ENCODE data around the gene DSCAM.
A peak's percentile ranks its signal among the peaks of the same experiment; 100 is the strongest.
"Not testable (repeated sequence)": the region's sequence is repeated elsewhere in the genome, so short reads cannot be mapped to it uniquely, and the experiment has no call there.

DSCAM gene

DNA sequence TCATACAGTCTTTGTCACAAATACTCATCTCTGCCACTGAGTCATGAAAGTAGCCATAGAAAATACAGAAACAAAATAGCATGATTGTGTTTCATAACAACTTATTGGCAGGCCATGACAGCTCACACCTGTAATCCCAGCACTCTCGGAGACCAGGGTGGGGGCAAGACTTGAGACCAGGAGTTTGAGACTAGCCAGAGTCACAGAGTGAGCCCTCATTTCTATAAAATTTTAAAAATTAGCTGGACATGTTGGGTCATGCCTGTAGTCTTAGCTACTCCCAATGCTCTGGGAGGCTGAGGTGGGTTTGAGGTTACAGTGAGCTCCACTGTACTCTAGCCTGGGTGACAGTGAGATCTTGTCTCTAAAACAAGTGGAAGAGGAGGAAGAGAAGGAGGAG, 568.6 kb downstream of the DSCAM start:
- DNase-seq = no peak

DNA sequence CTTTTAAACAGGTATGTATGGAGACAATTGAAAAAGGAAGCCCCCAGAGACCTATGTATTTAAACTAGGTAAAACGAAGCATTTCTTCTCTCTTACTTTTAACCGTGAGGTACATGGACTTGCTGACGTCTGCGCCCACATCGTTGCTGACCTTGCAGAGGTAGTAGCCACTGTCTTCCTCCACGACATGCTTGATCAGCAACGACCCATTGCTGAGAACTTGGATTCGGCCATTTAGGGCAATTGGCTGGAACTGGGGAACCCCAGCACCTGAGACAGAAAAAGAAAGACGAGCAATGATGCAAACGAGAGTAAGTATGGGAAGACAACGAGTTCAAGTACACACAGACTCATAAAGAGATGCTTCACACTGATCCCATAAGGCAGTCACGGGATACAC, 571.0 kb downstream of the DSCAM start:
- DNase-seq = no peak

DNA sequence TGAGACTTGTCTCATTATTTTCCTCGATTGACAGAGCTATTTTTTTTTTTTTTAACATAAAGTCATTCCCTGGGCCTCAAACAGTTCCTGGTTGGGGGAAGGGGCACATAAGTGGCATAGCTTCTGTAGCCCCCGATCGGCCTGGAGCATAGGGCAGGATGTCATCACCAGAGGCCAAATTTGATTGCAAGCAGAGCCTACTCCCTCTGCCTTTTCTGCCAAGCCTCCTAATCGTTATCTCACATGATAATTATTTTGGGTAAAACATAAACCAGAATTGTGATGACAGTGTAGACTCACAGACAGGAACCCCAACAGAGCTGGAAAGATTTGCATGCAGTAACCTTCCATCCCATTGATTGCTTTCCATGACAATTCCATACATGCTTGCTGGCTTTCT, 574.9 kb downstream of the DSCAM start:
- DNase-seq = no peak

DNA sequence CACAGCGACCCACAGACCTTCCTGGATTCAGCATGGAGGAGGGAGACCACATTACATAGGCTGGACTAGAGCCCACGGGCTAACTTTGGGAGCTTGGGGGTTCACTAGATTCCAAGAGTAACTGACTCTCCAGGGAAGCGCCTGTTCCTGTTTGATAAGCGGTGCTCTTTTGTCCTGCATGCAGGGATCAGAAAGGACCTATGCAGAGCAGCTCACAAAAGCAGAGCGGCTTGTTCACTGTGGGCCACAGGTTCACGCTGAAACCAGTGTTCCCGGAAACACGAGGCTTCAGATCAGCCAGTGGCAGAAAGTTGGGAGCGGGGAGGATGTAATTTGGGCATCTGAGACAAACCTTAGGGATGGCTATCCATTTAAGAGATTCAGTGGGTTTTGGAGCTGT, 575.8 kb downstream of the DSCAM start:
- no peak for DNase-seq

DNA sequence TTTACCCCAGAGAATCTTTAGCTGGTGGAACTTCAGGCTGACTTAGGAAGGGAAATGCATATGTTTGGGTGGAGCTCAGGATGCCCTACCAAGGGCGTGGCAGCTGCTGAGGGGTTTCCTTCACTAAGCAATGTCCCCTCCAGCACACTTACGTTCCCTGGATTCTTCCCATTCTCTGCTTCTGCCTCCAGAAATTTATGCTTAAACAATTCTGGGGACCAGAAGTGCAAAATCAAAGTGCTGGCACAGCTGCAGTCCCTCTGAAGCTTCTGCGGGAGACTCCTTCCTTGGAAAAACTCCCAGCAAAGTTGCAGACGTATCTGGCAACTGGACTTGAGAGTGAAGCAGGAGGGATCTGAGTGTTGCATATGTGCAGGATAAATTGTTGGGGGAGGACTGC, 576.9 kb downstream of the DSCAM start:
- DNase-seq = no peak

DNA sequence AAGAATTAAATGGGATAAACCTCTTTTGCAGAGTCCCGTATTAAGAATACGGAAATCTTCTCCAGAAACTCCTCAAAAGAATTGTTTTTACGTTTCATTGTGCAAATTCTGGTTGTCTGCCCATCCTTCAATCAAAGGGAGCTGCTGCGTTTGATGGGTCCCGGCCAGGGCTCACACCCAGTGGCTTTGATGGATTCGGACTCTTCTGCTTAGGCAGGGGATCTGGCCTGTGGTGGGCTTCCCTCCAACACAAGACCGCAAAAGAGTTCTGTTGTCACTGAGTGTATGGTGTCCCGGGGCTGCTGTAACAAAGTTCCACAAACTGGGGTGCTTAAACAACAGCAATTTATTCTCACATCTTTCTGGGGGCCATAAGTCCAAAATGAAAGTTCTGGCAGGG, 577.7 kb downstream of the DSCAM start:
- no peak for DNase-seq

DNA sequence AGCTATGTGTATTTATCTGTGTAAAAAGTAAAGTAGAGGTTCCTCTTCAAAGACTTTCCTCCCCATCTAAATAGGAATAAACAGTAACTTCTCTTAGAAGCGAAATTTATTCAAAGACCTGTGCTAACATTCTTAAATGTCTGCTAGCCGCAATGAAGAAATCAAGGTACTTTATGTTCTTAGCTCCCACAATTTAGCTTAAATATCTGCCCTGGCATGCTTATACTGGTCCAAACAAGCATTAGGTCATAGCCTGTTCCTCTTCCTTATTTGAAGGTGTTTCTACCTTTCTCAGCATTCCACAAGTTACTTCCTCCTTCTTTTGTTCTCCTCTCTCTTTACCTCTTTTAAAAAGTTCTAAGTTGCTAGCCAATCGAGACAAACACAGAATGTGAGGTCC, 588.5 kb downstream of the DSCAM start:
- DNase-seq = not testable (repeated sequence)

DNA sequence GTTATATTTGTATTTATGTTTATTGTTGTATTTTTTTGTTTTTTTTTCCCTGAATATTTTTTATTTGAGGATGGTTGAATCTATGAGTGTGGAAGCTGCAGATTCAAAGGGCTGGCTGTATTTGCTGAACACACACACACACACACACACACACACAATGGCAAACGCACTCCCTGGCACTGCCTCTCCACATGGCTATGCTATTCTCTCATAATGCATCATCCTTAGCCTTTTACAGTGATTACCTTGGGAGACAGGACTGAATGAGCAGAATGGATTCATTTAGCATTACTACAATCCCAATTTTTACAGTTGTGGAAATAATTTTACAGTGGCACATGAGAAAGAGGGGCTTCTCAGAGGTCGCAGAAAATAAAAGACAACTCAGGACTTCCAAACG, 589.6 kb downstream of the DSCAM start:
- DNase-seq = peak; percentile 22

DNA sequence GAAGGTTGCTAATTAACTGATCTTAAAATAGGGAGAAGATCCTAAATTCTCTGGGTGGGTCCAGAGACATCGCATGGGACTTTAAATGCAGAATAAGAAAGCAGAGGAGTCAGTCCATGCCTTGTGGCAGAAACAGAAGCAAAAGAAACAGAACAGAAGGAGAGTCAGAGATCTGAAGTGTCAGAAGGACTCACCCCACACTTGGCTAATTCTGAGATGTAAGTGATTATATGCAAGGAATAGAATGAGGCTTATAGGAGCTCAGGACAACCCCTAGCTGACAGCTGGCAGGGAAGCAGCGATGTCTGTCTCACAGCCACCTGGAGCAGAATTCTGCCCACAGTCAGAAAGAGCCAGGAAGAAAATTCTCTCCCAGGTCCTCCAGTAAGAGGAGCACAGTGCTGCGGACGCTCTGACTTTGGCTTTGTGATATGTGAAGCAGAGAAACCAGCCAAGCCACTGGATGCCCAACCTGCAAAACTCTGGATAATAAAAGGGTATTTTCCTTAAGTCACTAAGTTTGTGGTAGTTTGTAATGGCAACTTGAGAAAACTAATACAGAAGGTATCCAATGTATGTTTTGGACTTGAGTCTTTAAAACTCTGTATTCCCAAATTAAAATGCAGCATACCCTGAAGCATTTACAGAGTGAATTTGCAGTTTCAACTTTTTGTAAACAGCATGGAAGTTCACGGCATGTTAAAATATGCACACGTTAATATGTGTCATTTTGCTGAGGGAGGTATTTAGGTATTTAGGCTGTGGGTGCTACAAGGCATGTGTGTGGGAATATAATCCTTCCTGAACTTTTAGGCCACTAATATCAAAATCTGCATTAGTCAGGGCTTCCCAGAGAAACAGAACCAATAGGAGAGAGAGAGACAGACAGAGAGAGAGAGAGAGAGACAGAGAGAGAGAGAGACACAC, 591.2 kb downstream of the DSCAM start:
- no peak for DNase-seq

DNA sequence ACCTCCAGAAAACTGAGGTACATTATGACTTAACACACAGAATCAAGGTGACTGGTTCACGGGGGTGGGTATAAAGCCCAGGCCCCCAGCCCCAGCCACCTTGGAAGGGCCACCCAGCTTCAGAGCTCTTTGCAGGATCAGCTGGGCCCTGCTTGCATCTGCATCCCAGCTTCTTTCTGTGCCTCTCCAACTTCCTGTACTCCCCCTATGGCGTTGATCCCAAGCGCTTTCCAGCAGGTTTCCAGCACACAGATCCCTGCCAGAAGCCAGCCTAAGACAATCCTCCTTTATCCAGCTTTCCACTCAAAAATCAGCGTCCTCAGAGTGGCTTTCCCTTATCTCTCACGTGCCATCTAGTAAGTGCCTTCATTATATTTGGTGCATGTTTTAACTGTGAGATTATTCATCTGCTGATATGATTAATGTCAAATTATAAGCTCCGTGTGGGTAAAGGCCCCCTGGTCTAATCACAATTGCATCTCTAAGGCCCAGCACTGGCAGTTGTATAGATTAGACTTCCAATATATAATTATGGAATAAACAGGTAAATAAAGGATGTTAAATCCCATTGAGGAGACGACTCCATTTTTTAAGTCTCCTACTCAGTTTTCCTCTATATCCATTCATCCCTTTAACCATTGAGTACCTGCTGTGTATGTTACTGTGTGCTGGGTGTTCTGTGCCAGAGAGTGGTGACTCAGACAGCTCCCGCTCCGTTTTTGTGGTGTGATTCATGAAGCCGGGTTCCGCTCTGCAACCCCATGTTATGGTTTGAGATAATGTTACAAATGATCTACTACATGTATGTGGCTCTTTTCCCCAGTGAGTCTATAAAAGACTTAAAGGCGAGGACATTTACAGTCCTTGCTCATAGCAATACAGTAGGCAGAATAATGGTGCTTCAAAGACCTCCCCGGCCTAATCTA, 592.2 kb downstream of the DSCAM start:
- DNase-seq = no peak

DNA sequence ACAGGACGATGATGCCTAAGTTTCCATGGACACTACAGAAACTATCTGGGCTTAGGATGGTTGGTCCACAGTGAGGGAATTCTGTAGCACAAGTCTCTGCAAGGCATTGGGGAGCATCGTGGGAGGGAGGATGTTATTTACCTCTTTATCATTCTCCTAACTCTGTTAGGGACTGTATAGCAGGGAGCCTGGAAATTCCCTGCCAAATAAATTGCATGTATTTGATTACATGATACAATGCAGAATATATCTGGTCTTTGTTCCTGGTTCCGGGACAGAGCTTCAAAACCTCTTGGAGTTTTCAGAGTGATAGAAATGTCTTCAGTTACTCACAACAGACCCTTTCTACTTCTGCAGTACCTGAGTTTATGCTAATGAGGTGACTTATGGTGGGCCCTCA, 593.8 kb downstream of the DSCAM start:
- no peak for DNase-seq

DNA sequence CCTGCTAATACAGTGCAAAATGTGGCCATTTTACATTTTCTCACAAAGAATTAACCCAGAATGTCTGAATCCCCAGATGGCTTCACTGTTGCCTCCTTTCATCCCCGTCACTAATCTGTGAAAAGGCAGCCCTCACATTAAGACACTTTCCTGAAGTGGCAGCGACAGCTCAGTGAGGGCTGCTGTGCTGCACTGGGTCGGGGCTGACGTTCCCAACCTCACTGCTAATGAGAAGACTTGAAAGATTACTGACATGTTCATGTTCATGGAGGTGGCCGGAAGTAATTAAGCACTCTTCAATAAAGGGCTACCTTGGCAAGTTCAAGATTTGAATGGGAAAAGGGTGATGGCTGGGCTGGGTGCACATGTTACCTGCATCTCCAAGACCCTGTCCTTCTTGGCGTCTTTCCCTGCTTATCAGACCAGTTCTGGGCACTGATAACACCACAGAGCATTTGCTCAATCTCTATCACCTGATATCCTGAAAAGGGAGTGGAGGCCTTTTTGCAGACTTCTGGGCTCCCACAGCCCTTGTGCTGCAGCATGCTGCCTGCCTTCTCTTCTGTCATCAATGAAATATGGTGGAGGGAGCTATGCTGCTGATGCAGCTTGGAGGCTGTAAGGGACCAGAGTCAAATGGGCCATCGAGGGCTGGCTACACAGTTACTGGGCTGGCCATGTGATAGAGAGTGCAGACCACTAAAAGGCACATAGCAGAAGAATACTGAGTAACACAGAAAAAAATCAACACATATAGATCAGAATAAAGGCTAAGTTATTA, 596.3 kb downstream of the DSCAM start:
- no peak for DNase-seq

DNA sequence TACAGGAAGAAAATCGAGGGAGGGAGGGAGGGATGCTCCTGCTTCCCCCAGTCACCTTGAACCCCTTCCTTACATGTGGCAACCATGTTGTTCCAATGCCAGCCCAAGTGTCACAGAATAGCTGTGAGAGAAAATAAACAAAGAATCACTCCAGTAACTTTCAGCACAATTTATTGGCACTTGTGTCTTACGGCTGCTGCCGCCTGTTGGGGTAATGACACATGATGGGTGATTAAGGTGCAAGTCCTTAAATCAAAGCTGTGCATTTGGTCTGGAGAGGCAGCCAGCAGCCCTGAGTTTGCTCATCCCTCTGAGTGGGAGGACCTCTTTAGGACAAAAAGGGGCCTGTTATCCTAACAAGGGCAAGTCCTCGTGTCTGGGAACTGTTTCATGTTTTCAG, 602.0 kb downstream of the DSCAM start:
- DNase-seq = no peak

DNA sequence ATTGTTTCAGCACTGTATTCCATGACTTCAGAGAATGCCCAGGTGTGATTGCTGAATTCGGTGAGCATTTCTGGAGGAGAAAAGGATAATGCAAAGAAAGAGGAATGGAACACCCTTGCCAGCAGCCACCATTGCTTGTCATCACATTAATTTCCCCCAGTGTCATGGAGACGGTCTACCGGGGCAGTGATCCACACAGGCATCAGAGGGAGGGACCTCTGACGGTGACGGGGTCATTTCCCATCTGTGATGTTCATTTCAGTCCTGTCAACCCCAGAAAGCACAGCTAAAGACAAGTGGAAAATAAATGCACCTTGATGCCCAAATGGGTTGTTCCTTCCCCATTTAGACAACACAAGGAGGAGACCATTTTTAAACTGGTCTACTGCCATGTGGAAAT, 603.3 kb downstream of the DSCAM start:
- DNase-seq = no peak

DNA sequence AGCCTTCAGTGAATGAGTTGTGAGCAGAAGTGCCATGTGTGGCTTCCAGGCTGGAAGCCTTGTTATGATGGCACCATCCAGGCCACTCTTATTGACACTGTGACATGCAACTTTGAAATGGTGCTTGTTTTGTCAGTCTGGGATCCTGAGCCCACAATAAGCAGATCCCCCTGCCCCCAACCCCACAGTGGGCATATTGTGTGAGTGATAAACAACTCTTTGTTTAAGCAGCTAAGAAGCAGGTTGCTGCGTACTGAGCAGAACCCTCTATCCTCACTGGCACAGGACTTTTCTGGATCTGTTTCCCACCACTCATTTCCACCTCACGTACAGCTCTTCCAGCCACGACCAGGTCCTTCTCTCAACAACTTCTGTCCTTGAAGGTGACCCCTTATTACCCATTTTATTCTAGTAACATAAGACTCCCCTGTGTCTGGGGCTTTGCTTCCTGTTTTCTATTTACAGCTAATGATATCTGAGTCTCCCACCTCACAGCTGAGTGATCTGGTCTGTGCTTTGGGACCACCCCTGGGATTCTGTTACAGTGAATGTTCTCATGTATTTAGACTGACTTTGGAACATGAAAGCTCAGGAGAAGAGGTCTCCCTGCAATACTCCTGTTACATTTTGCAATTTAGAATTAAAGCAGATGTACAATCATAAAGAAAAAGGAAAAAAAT, 604.2 kb downstream of the DSCAM start:
- no peak for DNase-seq

DNA sequence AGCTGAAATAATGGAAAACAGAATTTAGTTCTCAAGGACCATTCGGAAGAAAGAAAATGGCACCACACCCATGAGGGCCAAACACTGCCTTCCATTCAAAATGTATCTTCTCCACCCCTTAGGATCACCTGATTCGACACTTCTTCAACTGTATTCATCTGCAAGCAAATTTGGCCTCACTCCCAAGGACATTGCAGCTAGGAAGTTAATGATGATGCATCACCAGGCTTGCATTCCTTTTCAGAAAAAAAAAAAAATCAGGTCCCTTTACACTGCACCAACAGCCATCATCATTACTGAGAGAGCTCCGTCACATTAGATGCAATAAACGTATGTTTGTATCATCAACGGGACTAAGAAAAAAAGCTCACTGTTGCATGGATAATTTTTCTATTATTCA, 611.4 kb downstream of the DSCAM start:
- DNase-seq = no peak

DNA sequence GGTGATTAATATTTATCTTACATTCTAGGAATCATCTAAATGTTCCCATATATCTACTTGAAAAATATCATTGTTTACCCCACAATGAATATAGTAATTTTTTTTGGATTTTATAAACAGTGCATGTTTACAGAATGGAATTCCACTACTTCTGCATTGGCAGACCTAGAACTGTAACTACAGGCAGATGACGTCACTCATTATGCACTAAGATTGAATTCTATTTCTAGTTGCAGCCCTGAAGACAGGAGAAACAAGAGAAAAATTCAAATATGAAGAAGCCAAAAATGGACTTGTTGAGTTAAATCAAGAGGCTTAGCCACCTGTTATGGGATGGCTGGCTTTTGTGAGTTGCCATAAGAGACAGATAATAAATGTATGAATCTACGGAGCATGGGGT, 615.0 kb downstream of the DSCAM start:
- DNase-seq = no peak

DNA sequence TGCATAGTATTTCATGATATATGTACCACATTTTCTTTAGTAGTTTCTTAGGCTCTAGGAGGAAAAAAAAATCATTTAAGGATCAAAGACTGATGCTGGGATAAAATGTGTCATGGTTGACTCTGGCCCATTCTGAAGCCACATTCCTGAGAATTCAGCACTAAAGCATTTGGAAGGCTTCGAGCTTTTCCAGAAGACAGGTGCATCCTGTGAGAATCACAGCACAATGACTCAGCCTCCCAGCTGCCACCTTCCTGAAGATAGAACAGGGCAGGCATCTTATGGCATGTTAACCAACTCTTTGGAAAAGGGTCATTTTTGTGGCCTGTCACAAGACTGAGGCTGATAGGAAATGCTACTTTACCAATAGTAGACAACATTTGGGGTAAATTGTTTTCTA, 619.9 kb downstream of the DSCAM start:
- DNase-seq = no peak

DNA sequence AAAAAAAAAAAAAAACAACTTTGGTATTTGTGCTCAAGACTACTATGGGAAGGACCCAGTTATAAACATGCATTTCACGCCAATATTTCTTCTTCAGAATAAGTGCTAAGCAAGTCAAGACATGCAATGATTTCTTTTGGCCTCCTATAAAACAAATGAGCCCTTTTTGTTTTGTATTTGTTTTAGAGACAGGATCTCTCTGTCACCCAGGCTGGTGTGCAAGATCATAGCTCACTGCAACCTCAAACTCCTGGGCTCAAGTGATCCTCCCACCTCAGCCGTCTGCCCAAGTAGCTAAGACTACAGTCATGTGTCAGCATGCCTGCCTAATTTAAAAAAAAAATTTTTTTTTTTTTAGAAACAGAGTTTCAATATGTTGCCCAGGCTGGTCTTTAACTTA, 631.0 kb downstream of the DSCAM start:
- no peak for DNase-seq

DNA sequence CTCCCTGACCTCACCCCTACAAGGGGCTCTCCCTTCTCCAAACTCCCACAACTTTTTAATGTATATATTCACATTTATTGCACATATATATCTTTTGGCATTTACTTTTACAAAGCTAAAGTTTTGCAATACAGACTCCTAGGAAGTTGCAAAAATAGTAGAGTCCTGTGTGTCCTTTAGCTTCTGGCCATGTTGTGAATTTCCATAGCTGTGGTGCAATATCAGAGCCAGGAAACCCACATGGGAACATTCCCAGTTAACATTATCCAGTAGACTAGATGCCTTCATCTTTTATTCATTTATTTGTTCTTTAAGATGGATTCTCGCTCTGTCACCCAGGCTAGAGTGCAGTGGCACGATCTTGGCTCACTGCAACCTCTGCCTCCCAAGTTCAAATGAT, 636.7 kb downstream of the DSCAM start:
- DNase-seq = no peak

DNA sequence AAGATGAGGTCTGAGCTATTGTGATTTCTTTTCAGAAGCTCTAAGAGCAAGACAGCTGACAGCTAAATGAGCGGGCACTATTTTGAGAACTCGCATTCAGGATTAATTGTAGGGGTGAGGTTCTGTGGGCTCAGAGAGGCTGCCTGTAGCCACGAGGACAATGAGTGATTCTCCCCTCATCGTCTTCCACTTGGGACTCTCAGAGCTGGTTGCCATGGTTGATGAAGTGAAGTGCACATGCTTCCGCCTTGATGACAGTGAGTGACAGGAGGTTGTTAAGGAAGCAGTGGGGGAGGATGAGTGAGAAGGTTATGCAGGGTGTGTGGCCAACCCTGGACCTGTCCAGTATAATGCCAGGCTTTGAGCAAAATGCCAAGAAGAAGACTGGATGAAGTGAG, 638.0 kb downstream of the DSCAM start:
- no peak for DNase-seq

DNA sequence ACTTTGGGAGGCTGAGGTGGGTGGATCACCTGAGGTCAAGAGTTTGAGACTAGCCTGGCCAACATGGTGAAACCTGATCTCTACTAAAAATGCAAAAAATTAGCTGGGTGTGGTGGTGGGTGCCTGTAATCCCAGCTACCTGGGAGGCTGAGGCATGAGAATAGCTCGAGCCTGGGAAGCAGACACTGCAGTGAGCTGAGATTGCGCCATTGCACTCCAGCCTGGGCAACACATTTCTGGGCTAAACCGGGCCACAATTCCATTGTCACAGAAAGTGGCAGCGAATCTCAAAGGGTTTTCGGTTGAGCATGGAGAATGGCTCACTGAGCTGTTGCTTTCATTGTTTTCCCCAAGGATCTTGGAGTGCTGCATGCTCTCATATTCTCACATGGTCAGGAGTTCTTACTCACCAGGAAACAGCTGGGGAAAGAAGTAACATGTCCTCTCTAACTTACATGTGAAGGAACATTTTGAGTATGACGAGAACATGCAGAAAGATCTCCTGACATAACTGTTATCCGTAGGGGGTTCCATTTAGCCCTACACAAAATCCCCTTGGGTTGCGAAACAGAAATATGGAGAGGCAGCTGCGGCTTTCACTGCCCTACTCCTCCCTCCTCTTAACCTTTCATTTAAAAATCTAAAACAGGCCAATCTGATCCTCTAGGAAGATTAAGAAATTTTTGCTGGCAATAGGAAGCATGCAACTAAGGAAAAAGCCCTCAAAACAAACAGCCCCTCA, 638.6 kb downstream of the DSCAM start:
- DNase-seq = no peak
